ENCODE results near the gene ATP6V1E1.

ATP6V1E1 gene

DNA sequence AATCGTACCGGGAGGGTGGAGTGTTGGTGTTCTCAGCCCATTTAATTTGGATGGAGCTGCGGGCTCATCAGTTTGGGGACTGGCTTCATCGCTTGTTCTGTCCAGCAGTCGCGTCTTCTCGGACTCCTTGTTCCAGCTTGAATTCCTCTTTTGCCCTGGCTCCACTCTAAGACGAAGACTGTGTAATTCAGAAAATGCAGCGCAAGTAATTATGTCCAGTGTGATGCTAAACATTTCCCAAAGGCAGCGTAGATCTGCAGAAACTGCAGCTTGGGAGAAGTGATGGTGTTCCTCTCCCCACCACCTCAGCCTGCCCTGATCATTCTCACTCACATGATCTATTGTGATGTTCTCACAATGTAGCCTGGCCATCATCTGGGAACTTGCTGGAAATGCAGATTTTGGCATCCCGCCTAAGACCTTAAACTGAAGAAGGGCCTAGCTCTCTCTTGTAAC, 64.6 kb downstream of the ATP6V1E1 start:
- H3K4me2 ChIP-seq (ENCODE audit: low read depth, low read length, poor library complexity, severe bottlenecking), result no peak overlapping the region
- H3K27ac ChIP-seq (ENCODE audit: low read depth, low read length), result no peak overlapping the region
- no peak overlapping the region for H3K9ac ChIP-seq (ENCODE audit: low read length)

DNA sequence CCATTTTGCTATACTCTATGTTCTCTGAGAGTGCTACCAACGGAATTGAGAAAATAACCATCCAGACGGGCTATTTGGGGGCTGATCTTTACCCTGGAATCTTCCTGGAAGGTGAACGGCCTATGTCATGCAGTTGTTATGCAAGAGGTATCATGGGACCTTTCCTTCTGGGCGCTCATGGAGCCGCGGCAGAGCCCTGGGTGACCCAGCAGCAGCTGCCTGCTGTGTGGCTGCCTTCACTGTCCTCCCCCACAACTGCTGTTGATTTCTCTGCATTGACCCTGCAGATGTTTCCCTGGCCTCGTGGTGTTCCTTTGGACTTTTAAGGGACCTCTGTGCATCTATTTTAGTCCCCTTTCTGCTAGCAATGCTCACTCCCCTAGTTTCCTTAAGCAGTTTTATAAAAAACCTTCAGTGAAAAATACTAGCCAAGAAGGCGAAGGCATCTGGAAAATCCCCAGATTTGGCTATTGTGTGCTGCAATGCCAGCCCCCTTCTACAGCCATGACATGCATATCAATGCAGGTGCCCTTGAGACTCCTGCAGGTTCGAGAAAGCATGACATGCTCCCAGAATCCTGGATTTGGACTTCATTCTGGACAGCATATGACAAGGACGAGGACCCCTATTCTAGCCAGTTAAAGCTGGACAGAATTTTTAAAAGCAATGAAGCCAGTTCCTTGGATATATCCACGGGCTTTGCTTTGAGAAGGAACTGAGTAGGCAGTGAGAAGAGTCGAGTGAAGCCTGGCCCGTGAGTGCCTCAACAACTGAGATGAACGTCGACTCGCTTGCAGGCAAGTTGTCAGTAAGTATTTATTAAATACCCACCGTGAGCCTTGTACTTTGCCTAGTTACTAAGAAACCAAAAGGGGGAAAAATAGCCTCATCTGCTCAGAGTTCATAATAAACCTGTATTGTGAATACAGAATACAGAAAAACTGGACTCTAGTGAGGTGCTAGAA, 65.4 kb downstream of the ATP6V1E1 start, which contains the start of gene SLC25A18:
Gene SLC25A18, plus strand, starts transcription at position 593 of the 965 bp plus-strand sequence. CDS start 16,447 bp downstream, outside the sequence.
- Histone ChIP-seq H2AFZ (ENCODE audit: low read depth, low read length, severe bottlenecking) (no peak within 1 kb of the TSS), H3K79me2 (ENCODE audit: insufficient read depth, low read length) (no peaks in the 10 kb centered on the region), H3K36me3 (ENCODE audit: low read length) (no peaks in the 10 kb centered on the region), H3K27me3 (ENCODE audit: low read length) (no peaks in the 10 kb centered on the region), H3F3A (ENCODE audit: insufficient read depth) (no peaks in the 10 kb centered on the region), H3K4me2 (ENCODE audit: low read depth, low read length, poor library complexity, severe bottlenecking) (no peak within 1 kb of the TSS), H3K9ac (ENCODE audit: low read length) (no peak within 1 kb of the TSS), H3K4me3 (ENCODE audit: insufficient read depth, low read length, poor library complexity, severe bottlenecking) (no peak within 1 kb of the TSS), H3K9me3 (ENCODE audit: insufficient read depth, low read length) (no peaks in the 10 kb centered on the region), H3K27ac (ENCODE audit: low read depth, low read length) (no peak within 1 kb of the TSS), H4K20me1 (ENCODE audit: low read depth, low read length) (no peaks in the 10 kb centered on the region), H3K9me2 (replicated peaks; ENCODE audit: insufficient read depth, low read length) (no peaks in the 10 kb centered on the region)
- TF ChIP-seq, protein P1, sequence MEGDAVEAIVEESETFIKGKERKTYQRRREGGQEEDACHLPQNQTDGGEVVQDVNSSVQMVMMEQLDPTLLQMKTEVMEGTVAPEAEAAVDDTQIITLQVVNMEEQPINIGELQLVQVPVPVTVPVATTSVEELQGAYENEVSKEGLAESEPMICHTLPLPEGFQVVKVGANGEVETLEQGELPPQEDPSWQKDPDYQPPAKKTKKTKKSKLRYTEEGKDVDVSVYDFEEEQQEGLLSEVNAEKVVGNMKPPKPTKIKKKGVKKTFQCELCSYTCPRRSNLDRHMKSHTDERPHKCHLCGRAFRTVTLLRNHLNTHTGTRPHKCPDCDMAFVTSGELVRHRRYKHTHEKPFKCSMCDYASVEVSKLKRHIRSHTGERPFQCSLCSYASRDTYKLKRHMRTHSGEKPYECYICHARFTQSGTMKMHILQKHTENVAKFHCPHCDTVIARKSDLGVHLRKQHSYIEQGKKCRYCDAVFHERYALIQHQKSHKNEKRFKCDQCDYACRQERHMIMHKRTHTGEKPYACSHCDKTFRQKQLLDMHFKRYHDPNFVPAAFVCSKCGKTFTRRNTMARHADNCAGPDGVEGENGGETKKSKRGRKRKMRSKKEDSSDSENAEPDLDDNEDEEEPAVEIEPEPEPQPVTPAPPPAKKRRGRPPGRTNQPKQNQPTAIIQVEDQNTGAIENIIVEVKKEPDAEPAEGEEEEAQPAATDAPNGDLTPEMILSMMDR (IDR thresholded peaks at IDR 0.05; ENCODE audit: insufficient read depth, low read length, poor library complexity, severe bottlenecking), result no peak
- no peak for TF ChIP-seq EZH2phosphoT487 (conservative IDR thresholded peaks at IDR 0.05; ENCODE audit: low read length)

More for the DNA sequence above, 64.6 kb downstream of the ATP6V1E1 start:
- H4K20me1 ChIP-seq (ENCODE audit: low read depth, low read length), result no peaks in the 10 kb centered on the region
- H3K4me3 ChIP-seq (ENCODE audit: insufficient read depth, low read length, poor library complexity, severe bottlenecking), result no peak overlapping the region
- no peaks in the 10 kb centered on the region for H3K79me2 ChIP-seq (ENCODE audit: insufficient read depth, low read length)
- no peak overlapping the region for H2AFZ ChIP-seq (ENCODE audit: low read depth, low read length, severe bottlenecking)
- no peak for TF ChIP-seq EZH2phosphoT487 (conservative IDR thresholded peaks at IDR 0.05; ENCODE audit: low read length)
- TF ChIP-seq, protein P1 (IDR thresholded peaks at IDR 0.05; ENCODE audit: insufficient read depth, low read length, poor library complexity, severe bottlenecking), result no peak
- no peaks in the 10 kb centered on the region for H3K27me3 ChIP-seq (ENCODE audit: low read length)
- H3F3A ChIP-seq (ENCODE audit: insufficient read depth), result no peaks in the 10 kb centered on the region
- no peaks in the 10 kb centered on the region for H3K9me2 ChIP-seq (replicated peaks; ENCODE audit: insufficient read depth, low read length)
- H3K9me3 ChIP-seq (ENCODE audit: insufficient read depth, low read length), result no peaks in the 10 kb centered on the region
- H3K36me3 ChIP-seq (ENCODE audit: low read length), result no peaks in the 10 kb centered on the region

DNA sequence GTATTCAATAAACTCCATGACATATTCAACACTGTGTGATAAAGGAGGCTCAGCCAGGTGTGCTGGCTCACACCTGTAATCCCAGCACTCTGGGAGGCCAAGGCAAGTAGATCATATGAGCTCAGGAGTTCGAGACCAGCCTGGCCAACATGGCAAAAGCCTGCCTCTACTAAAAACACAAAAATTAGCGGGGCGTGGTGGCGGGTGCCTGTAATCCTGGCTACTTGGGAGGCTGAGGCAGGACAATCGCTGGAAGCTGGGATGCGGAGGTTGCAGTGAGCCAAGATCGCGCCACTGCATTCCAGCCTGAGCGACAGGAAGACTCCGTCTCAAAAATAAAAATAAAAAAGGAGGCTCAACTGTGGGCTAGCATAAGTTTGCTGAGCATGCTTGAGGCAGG, 69.4 kb downstream of the ATP6V1E1 start:
- Histone ChIP-seq H3K36me3 (ENCODE audit: low read length) (no peaks in the 10 kb centered on the region), H3F3A (ENCODE audit: insufficient read depth) (no peaks in the 10 kb centered on the region), H3K4me3 (ENCODE audit: insufficient read depth, low read length, poor library complexity, severe bottlenecking) (no peak overlapping the region), H3K9me2 (replicated peaks; ENCODE audit: insufficient read depth, low read length) (no peaks in the 10 kb centered on the region), H3K27ac (ENCODE audit: low read depth, low read length) (no peak overlapping the region), H3K4me2 (ENCODE audit: low read depth, low read length, poor library complexity, severe bottlenecking) (no peak overlapping the region), H2AFZ (ENCODE audit: low read depth, low read length, severe bottlenecking) (no peak overlapping the region), H3K9ac (ENCODE audit: low read length) (no peak overlapping the region), H4K20me1 (ENCODE audit: low read depth, low read length) (no peaks in the 10 kb centered on the region), H3K79me2 (ENCODE audit: insufficient read depth, low read length) (no peaks in the 10 kb centered on the region), H3K9me3 (ENCODE audit: insufficient read depth, low read length) (no peaks in the 10 kb centered on the region), H3K27me3 (ENCODE audit: low read length) (no peaks in the 10 kb centered on the region)
- no peak for TF ChIP-seq EZH2phosphoT487 (conservative IDR thresholded peaks at IDR 0.05; ENCODE audit: low read length)
- TF ChIP-seq, protein P1 (IDR thresholded peaks at IDR 0.05; ENCODE audit: insufficient read depth, low read length, poor library complexity, severe bottlenecking), result no peak

Measured in SU-DHL-6 (cell line).